ENCODE data around the gene ARL11. TPM values are rescaled to one million over a fixed set of nuclear protein-coding genes. Genes with fewer than 3 reads are reported as not detected.
"Not testable (repeated sequence)": the region's sequence is repeated elsewhere in the genome, so short reads cannot be mapped to it uniquely, and the experiment has no call there.

ARL11 gene
- total RNA-seq, 1 donor: not detected

DNA sequence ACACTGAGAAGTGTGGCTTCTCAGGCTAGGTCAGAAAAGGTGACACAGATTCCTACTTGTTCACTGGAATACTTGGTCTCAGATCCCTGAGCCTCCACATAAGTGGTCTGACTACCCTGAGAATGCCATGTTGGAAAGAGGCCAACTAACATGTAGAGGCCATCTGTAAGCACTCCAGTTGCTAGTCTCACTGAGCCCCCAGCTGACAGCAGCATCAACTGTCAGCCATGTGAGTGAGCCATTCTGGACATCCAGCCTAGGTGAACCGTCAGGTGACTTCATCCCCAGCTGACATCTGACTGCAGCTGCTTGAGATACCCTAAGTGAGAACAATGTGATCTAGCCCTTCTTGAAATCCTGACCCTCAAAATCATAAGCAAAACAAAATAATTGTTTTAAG is 18.1 kb upstream of the ARL11 start:
- no peaks in the 10 kb centered on the region for H3K9me3 ChIP-seq (ENCODE audit: low read depth, low read length)
- TF ChIP-seq CTCF (IDR thresholded peaks at IDR 0.05; ENCODE audit: extremely low read depth, low read depth, low read length): no peak
- no peaks in the 10 kb centered on the region for H4K20me1 ChIP-seq (ENCODE audit: insufficient read depth, low read length)

GRCh38 chr13:49612042-49612441 is 16.3 kb upstream of the ARL11 start:
- H3K27me3 ChIP-seq (ENCODE audit: insufficient read depth, low read length); H3K4me2 ChIP-seq (ENCODE audit: insufficient read depth, low read length); H3K4me1 ChIP-seq (ENCODE audit: insufficient read depth, low read length); H2AFZ ChIP-seq (ENCODE audit: low read length); H3K79me2 ChIP-seq (ENCODE audit: insufficient read depth, low read length); H4K20me1 ChIP-seq (ENCODE audit: insufficient read depth, low read length); H3K4me3 ChIP-seq (ENCODE audit: insufficient read depth, low read length); H3K9me3 ChIP-seq (ENCODE audit: low read depth, low read length); H3K27ac ChIP-seq (ENCODE audit: low read depth, low read length); H3K36me3 ChIP-seq (ENCODE audit: insufficient read depth, low read length); DNase-seq (ENCODE audit: insufficient read length, low spot score, missing footprints): not testable (repeated sequence)

More for the DNA sequence above, 18.1 kb upstream of the ARL11 start:
- no peaks in the 10 kb centered on the region for H3K36me3 ChIP-seq (ENCODE audit: insufficient read depth, low read length)
- H3K4me1 ChIP-seq (ENCODE audit: insufficient read depth, low read length): no peaks in the 10 kb centered on the region
- no peak overlapping the region for H3K4me2 ChIP-seq (ENCODE audit: insufficient read depth, low read length)
- H3K27ac ChIP-seq (ENCODE audit: low read depth, low read length): no peak overlapping the region
- no peaks in the 10 kb centered on the region for H3K27me3 ChIP-seq (ENCODE audit: insufficient read depth, low read length)
- DNase-seq (ENCODE audit: insufficient read length, low spot score, missing footprints): no peak
- H3K4me3 ChIP-seq (ENCODE audit: insufficient read depth, low read length): no peak overlapping the region
- H2AFZ ChIP-seq (ENCODE audit: low read length): no peak overlapping the region
- no peaks in the 10 kb centered on the region for H3K79me2 ChIP-seq (ENCODE audit: insufficient read depth, low read length)

- no peaks in the 10 kb centered on the region for H3K79me2 ChIP-seq (ENCODE audit: insufficient read depth, low read length)
- no peak overlapping the region for H3K4me3 ChIP-seq (ENCODE audit: insufficient read depth, low read length)
- H4K20me1 ChIP-seq (ENCODE audit: insufficient read depth, low read length): no peaks in the 10 kb centered on the region
- no peaks in the 10 kb centered on the region for H3K36me3 ChIP-seq (ENCODE audit: insufficient read depth, low read length)
- peak overlapping the region; percentile 90 for H2AFZ ChIP-seq (ENCODE audit: low read length)
- H3K4me1 ChIP-seq (ENCODE audit: insufficient read depth, low read length): no peaks in the 10 kb centered on the region
- no peak for TF ChIP-seq CTCF (IDR thresholded peaks at IDR 0.05; ENCODE audit: extremely low read depth, low read depth, low read length)
- H3K9me3 ChIP-seq (ENCODE audit: low read depth, low read length): no peaks in the 10 kb centered on the region
- H3K4me2 ChIP-seq (ENCODE audit: insufficient read depth, low read length): no peak overlapping the region
- H3K27ac ChIP-seq (ENCODE audit: low read depth, low read length): no peak overlapping the region
- no peak for DNase-seq (ENCODE audit: insufficient read length, low spot score, missing footprints)
- H3K27me3 ChIP-seq (ENCODE audit: insufficient read depth, low read length): no peaks in the 10 kb centered on the region
Observed at GRCh38 chr13:49615836-49616675, 12.3 kb upstream of the ARL11 start.

DNA sequence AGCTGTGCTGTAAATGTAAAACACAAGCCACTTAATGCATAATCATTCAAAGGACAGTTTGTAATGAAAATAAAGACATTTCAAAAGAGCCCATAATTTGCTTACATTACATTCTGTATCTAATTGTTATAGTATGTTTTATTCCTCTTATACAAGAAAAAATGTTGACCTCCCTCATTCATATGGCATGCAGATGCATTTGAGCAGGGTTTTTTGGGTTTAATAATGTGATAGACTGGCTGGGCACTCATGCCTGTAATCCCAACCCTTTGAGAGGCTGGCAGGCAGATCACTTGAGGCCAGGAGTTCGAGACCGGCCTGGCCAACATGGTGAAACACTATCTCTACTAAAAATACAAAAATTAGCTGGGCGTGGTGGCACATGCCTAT is 11.6 kb upstream of the ARL11 start:
- no peak overlapping the region for H3K4me2 ChIP-seq (ENCODE audit: insufficient read depth, low read length)
- no peak for DNase-seq (ENCODE audit: insufficient read length, low spot score, missing footprints)
- no peaks in the 10 kb centered on the region for H3K9me3 ChIP-seq (ENCODE audit: low read depth, low read length)
- H2AFZ ChIP-seq (ENCODE audit: low read length): peak overlapping the region; percentile 90
- H3K4me3 ChIP-seq (ENCODE audit: insufficient read depth, low read length): no peak overlapping the region
- no peak for TF ChIP-seq CTCF (IDR thresholded peaks at IDR 0.05; ENCODE audit: extremely low read depth, low read depth, low read length)
- H3K4me1 ChIP-seq (ENCODE audit: insufficient read depth, low read length): no peaks in the 10 kb centered on the region
- H4K20me1 ChIP-seq (ENCODE audit: insufficient read depth, low read length): no peaks in the 10 kb centered on the region
- H3K27me3 ChIP-seq (ENCODE audit: insufficient read depth, low read length): no peaks in the 10 kb centered on the region
- no peak overlapping the region for H3K27ac ChIP-seq (ENCODE audit: low read depth, low read length)
- no peaks in the 10 kb centered on the region for H3K79me2 ChIP-seq (ENCODE audit: insufficient read depth, low read length)
- no peaks in the 10 kb centered on the region for H3K36me3 ChIP-seq (ENCODE audit: insufficient read depth, low read length)
